Type B pancreatic cell (in vitro differentiated cells): ENCODE results near the gene ERAS. TPM values are rescaled to one million over a fixed set of nuclear protein-coding genes. Genes with fewer than 3 reads are reported as not detected.
"Not testable (repeated sequence)": the region's sequence is repeated elsewhere in the genome, so short reads cannot be mapped to it uniquely, and the experiment has no call there.

Source experiments
- DNase-seq: peaks from one replicate; pipeline ENCODE4 v3.0.0; 2021; ENCODE audit warnings: mixed read lengths; ENCODE audit not compliant: unreplicated experiment; ENCODE audit errors: extremely low spot score
- H3K27ac Mint-ChIP-seq: 2 replicates; pipeline ENCODE4 v1.8.0; 2021; ENCODE audit warnings: mild to moderate bottlenecking, mixed read lengths
- H3K27me3 Mint-ChIP-seq: 2 replicates; pipeline ENCODE4 v1.8.0; 2021; ENCODE audit warnings: mixed read lengths
- H3K36me3 Mint-ChIP-seq: 2 replicates; pipeline ENCODE4 v1.8.0; 2021; ENCODE audit warnings: mixed read lengths
- H3K4me1 Mint-ChIP-seq: one replicate; pipeline ENCODE4 v1.8.0; 2021; ENCODE audit warnings: mixed read lengths; ENCODE audit not compliant: unreplicated experiment
- H3K4me3 Mint-ChIP-seq: 2 replicates; pipeline ENCODE4 v1.8.0; 2021; ENCODE audit warnings: mild to moderate bottlenecking, mixed read lengths
- H3K9me3 Mint-ChIP-seq: 2 replicates; pipeline ENCODE4 v1.8.0; 2021; ENCODE audit warnings: mixed read lengths
- CTCF ChIP-seq: fragments of 200-600 bp; sonication (generic); conservative IDR thresholded peaks from 2 replicates; pipeline ENCODE4 v1.5.0; 2021; ENCODE audit warnings: antibody characterized with exemption, mild to moderate bottlenecking
- total RNA-seq: library from RNA; stranded (reverse); gene quantifications from 2 replicates; pipeline ENCODE4 v1.2.1, GENCODE V29; 2021; ENCODE audit warnings: low replicate concordance

The ERAS gene
- total RNA-seq, 1 donor from 2014 or later: 0.51 TPM

- Mint-ChIP-seq H3K27me3 (peaks cover 41% of the 10 kb centered on the region), H3K4me1 (no peaks in the 10 kb centered on the region), H3K36me3 (no peaks in the 10 kb centered on the region), H3K9me3 (no peaks in the 10 kb centered on the region), H3K27ac (peak within 1 kb of the TSS; percentile 74), H3K4me3 (peak within 1 kb of the TSS; percentile 91)
- no peak for DNase-seq
- TF ChIP-seq CTCF: no peak
These were observed 9.4 kb downstream of the ERAS start, which contains the start of gene PCSK1N for GRCh38 chrX:48835524-48836329. PCSK1N (minus strand) TSS chrX:48835610; CDS start chrX:48835532, 78 bp downstream.

- no peak for DNase-seq
- no peak for TF ChIP-seq CTCF
- H3K36me3 Mint-ChIP-seq: no peaks in the 10 kb centered on the region
- H3K9me3 Mint-ChIP-seq: no peaks in the 10 kb centered on the region
- no peaks in the 10 kb centered on the region for H3K4me1 Mint-ChIP-seq
- peaks cover 13% of the 10 kb centered on the region for H3K27me3 Mint-ChIP-seq
- H3K27ac Mint-ChIP-seq: no peak overlapping the region
- no peak overlapping the region for H3K4me3 Mint-ChIP-seq
These were observed 13.4 kb downstream of the ERAS start for GRCh38 chrX:48839686-48840085.

DNA sequence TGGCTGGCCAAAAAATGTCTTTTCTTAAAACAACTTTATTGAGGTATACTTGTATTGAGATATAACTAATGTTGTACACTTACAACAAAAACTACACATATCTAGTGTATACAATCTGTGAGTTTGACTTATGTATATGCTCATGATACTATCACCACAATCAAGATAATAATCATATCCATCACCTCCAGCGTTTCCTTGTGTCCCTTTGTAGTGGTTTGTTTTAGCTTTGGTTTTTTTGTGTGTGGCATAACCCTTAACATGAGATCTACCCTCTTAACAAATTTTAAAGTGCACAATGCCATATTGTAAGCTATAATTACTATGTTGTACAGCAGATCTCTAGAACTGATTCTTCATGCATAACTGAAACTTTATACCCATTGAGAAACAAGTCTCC, 22.5 kb downstream of the ERAS start:
- Mint-ChIP-seq H3K9me3 (peaks cover 10% of the 10 kb centered on the region), H3K27ac (no peak overlapping the region), H3K27me3 (no peaks in the 10 kb centered on the region), H3K4me1 (no peaks in the 10 kb centered on the region), H3K4me3 (no peak overlapping the region), H3K36me3 (no peaks in the 10 kb centered on the region)
- no peak for TF ChIP-seq CTCF
- no peak for DNase-seq

- Mint-ChIP-seq H3K36me3 (no peaks in the 10 kb centered on the region), H3K4me1 (no peaks in the 10 kb centered on the region), H3K9me3 (peaks cover 10% of the 10 kb centered on the region)
These were observed 26.5 kb downstream of the ERAS start for GRCh38 chrX:48852857-48853256.

GRCh38 chrX:48853494-48853893, 27.2 kb downstream of the ERAS start:
- not testable (repeated sequence) for H3K9me3 Mint-ChIP-seq, H3K4me1 Mint-ChIP-seq, DNase-seq, H3K27ac Mint-ChIP-seq, H3K27me3 Mint-ChIP-seq, H3K36me3 Mint-ChIP-seq, H3K4me3 Mint-ChIP-seq

More at GRCh38 chrX:48852857-48853256, 26.5 kb downstream of the ERAS start:
- no peak overlapping the region for H3K27ac Mint-ChIP-seq
- DNase-seq: no peak
- TF ChIP-seq CTCF: no peak
- H3K4me3 Mint-ChIP-seq: no peak overlapping the region
- H3K27me3 Mint-ChIP-seq: peaks cover 4% of the 10 kb centered on the region

GRCh38 chrX:48854121-48854804, 27.9 kb downstream of the ERAS start:
- not testable (repeated sequence) for H3K27ac Mint-ChIP-seq, H3K4me1 Mint-ChIP-seq, H3K9me3 Mint-ChIP-seq, DNase-seq, H3K4me3 Mint-ChIP-seq, H3K36me3 Mint-ChIP-seq, H3K27me3 Mint-ChIP-seq
